ENCODE results near the gene KCNQ2.

KCNQ2 gene

GRCh38 chr20:63417738-63418120 is 54.7 kb downstream of the KCNQ2 start:
- no peak for ATAC-seq
- TF ChIP-seq ESRRG (CRISPR knock-in tag; IDR thresholded peaks at IDR 0.05), result no peak
- TF ChIP-seq ARNTL (CRISPR knock-in tag; IDR thresholded peaks at IDR 0.05; ENCODE audit: borderline replicate concordance, low read depth), result no peak
- no peak for TF ChIP-seq TOX (CRISPR knock-in tag; IDR thresholded peaks at IDR 0.05; ENCODE audit: borderline replicate concordance)
- TF ChIP-seq ZFP3 (CRISPR knock-in tag; IDR thresholded peaks at IDR 0.05), result no peak
- no peak for TF ChIP-seq TCF4 (CRISPR knock-in tag; IDR thresholded peaks at IDR 0.05; ENCODE audit: borderline replicate concordance)
- no peak for TF ChIP-seq PPARA (CRISPR knock-in tag; IDR thresholded peaks at IDR 0.05; ENCODE audit: borderline replicate concordance)
- TF ChIP-seq TSHZ2 (CRISPR knock-in tag; IDR thresholded peaks at IDR 0.05), result no peak
- TF ChIP-seq ZNF70 (CRISPR knock-in tag; IDR thresholded peaks at IDR 0.05), result no peak
- TF ChIP-seq ZNF565 (CRISPR knock-in tag; conservative IDR thresholded peaks at IDR 0.05; ENCODE audit: low read depth), result no peak

GRCh38 chr20:63417097-63417737 is 55.2 kb downstream of the KCNQ2 start:
- ATAC-seq, result no peak
- TF ChIP-seq PATZ1 (CRISPR knock-in tag; IDR thresholded peaks at IDR 0.05; ENCODE audit: borderline replicate concordance) (no peak), CSDC2 (CRISPR knock-in tag; IDR thresholded peaks at IDR 0.05) (no peak), ZNF8 (CRISPR knock-in tag; IDR thresholded peaks at IDR 0.05) (no peak), ZC3H10 (CRISPR knock-in tag; IDR thresholded peaks at IDR 0.05) (no peak), ZNF565 (CRISPR knock-in tag; conservative IDR thresholded peaks at IDR 0.05; ENCODE audit: low read depth) (no peak), TOX (CRISPR knock-in tag; IDR thresholded peaks at IDR 0.05; ENCODE audit: borderline replicate concordance) (no peak), BACH2 (CRISPR knock-in tag; IDR thresholded peaks at IDR 0.05; ENCODE audit: borderline replicate concordance) (no peak), OSR1 (CRISPR knock-in tag; IDR thresholded peaks at IDR 0.05) (no peak), CREB5 (CRISPR knock-in tag; IDR thresholded peaks at IDR 0.05; ENCODE audit: low read depth) (no peak), ESRRG (CRISPR knock-in tag; IDR thresholded peaks at IDR 0.05) (no peak), PPARA (CRISPR knock-in tag; IDR thresholded peaks at IDR 0.05; ENCODE audit: borderline replicate concordance) (no peak), TCF4 (CRISPR knock-in tag; IDR thresholded peaks at IDR 0.05; ENCODE audit: borderline replicate concordance) (no peak), RARB (CRISPR knock-in tag; IDR thresholded peaks at IDR 0.05) (no peak)

- no peak for ATAC-seq
- TF ChIP-seq GLIS3 (CRISPR knock-in tag; IDR thresholded peaks at IDR 0.05) (no peak), TCF4 (CRISPR knock-in tag; IDR thresholded peaks at IDR 0.05; ENCODE audit: borderline replicate concordance) (no peak), OSR1 (CRISPR knock-in tag; IDR thresholded peaks at IDR 0.05) (no peak), ZC3H10 (CRISPR knock-in tag; IDR thresholded peaks at IDR 0.05) (no peak), BACH2 (CRISPR knock-in tag; IDR thresholded peaks at IDR 0.05; ENCODE audit: borderline replicate concordance) (no peak), ESRRG (CRISPR knock-in tag; IDR thresholded peaks at IDR 0.05) (no peak), ZFP3 (CRISPR knock-in tag; IDR thresholded peaks at IDR 0.05) (no peak), SNAI2 (CRISPR knock-in tag; IDR thresholded peaks at IDR 0.05) (no peak), ZNF70 (CRISPR knock-in tag; IDR thresholded peaks at IDR 0.05) (no peak), ZFP30 (CRISPR knock-in tag; IDR thresholded peaks at IDR 0.05) (no peak), ZNF8 (CRISPR knock-in tag; IDR thresholded peaks at IDR 0.05) (no peak), TSHZ2 (CRISPR knock-in tag; IDR thresholded peaks at IDR 0.05) (no peak), ZNF565 (CRISPR knock-in tag; conservative IDR thresholded peaks at IDR 0.05; ENCODE audit: low read depth) (no peak), CSRNP3 (CRISPR knock-in tag; IDR thresholded peaks at IDR 0.05) (no peak), CSDC2 (CRISPR knock-in tag; IDR thresholded peaks at IDR 0.05) (no peak), CREB5 (CRISPR knock-in tag; IDR thresholded peaks at IDR 0.05; ENCODE audit: low read depth) (no peak), PATZ1 (CRISPR knock-in tag; IDR thresholded peaks at IDR 0.05; ENCODE audit: borderline replicate concordance) (no peak), ARNTL (CRISPR knock-in tag; IDR thresholded peaks at IDR 0.05; ENCODE audit: borderline replicate concordance, low read depth) (no peak), RARB (CRISPR knock-in tag; IDR thresholded peaks at IDR 0.05) (no peak)
Measured at GRCh38 chr20:63416631-63417030, 55.8 kb downstream of the KCNQ2 start.

Measured in SK-N-SH treated with all-trans-retinoic acid at 6 μM for 48 hours (cell line).